Measurements from ENCODE around the gene SLX9.

- TF ChIP-seq ARNT (IDR thresholded peaks at IDR 0.05) (no peak), ELF4 (IDR thresholded peaks at IDR 0.05) (no peak), L3MBTL2 (conservative IDR thresholded peaks at IDR 0.05) (no peak), FOXA1 (IDR thresholded peaks at IDR 0.05) (no peak), BHLHE40 (IDR thresholded peaks at IDR 0.05; ENCODE audit: borderline replicate concordance) (no peak)
Observed at GRCh38 chr21:44897326-44898010, 42.4 kb upstream of the SLX9 start.
